IPS-20b (cell line): Measurements from ENCODE around the gene OR2G2.

ENCODE experiments used
- H3K27ac ChIP-seq: one replicate; pipeline ENCODE4 v1.5.1; 2013; ENCODE audit warnings: low read length
- H3K27me3 ChIP-seq: 2 replicates; pipeline ENCODE4 v1.6.1; 2013; ENCODE audit warnings: mild to moderate bottlenecking, low read length, inconsistent platforms; ENCODE audit not compliant: insufficient read depth
- H3K36me3 ChIP-seq: 2 replicates; pipeline ENCODE4 v1.6.1; 2013; ENCODE audit warnings: low read depth, mild to moderate bottlenecking, inconsistent platforms, low read length, moderate library complexity; ENCODE audit not compliant: insufficient read depth
- H3K4me1 ChIP-seq: 2 replicates; pipeline ENCODE4 v1.6.1; 2013; ENCODE audit warnings: mild to moderate bottlenecking, control low read depth, inconsistent platforms, low read length, moderate library complexity; ENCODE audit not compliant: insufficient read depth
- H3K4me3 ChIP-seq: 2 replicates; pipeline ENCODE4 v1.5.1; 2013; ENCODE audit warnings: mild to moderate bottlenecking, low read length, inconsistent platforms
- H3K9ac ChIP-seq: 2 replicates; pipeline ENCODE4 v1.6.1; 2013; ENCODE audit warnings: low read depth, mild to moderate bottlenecking, inconsistent platforms, low read length, moderate library complexity
- H3K9me3 ChIP-seq: 2 replicates; pipeline ENCODE4 v1.6.1; 2013; ENCODE audit warnings: mild to moderate bottlenecking, low read depth, low read length, inconsistent platforms; ENCODE audit not compliant: insufficient read depth

Gene OR2G2

GRCh38 chr1:247574236-247574635 lies 13.9 kb upstream of the OR2G2 start:
- no peak overlapping the region for H3K27ac ChIP-seq
- H3K9ac ChIP-seq: no peak overlapping the region
- H3K4me3 ChIP-seq: no peak overlapping the region
- no peaks in the 10 kb centered on the region for H3K4me1 ChIP-seq
- no peaks in the 10 kb centered on the region for H3K36me3 ChIP-seq
- no peaks in the 10 kb centered on the region for H3K27me3 ChIP-seq
- no peaks in the 10 kb centered on the region for H3K9me3 ChIP-seq

- Histone ChIP-seq H3K36me3 (no peaks in the 10 kb centered on the region), H3K4me3 (no peak overlapping the region), H3K9me3 (no peaks in the 10 kb centered on the region), H3K27ac (no peak overlapping the region), H3K27me3 (no peaks in the 10 kb centered on the region), H3K9ac (no peak overlapping the region), H3K4me1 (no peaks in the 10 kb centered on the region)
Observed at GRCh38 chr1:247574664-247575063, 13.5 kb upstream of the OR2G2 start.

- no peaks in the 10 kb centered on the region for H3K9me3 ChIP-seq
- H3K36me3 ChIP-seq: no peaks in the 10 kb centered on the region
- H3K9ac ChIP-seq: no peak overlapping the region
- H3K27me3 ChIP-seq: no peaks in the 10 kb centered on the region
- H3K4me1 ChIP-seq: no peaks in the 10 kb centered on the region
- no peak overlapping the region for H3K4me3 ChIP-seq
- H3K27ac ChIP-seq: no peak overlapping the region
Observed at GRCh38 chr1:247576514-247576913, 11.6 kb upstream of the OR2G2 start.

- Histone ChIP-seq H3K4me1 (no peaks in the 10 kb centered on the region), H3K27ac (no peak overlapping the region), H3K4me3 (no peak overlapping the region), H3K36me3 (no peaks in the 10 kb centered on the region), H3K27me3 (no peaks in the 10 kb centered on the region), H3K9me3 (no peaks in the 10 kb centered on the region), H3K9ac (no peak overlapping the region)
Observed at GRCh38 chr1:247578946-247579460, 9.2 kb upstream of the OR2G2 start.

- H3K27me3 ChIP-seq: no peaks in the 10 kb centered on the region
- no peak within 1 kb of the TSS for H3K27ac ChIP-seq
- no peaks in the 10 kb centered on the region for H3K9me3 ChIP-seq
- H3K4me1 ChIP-seq: no peaks in the 10 kb centered on the region
- no peak within 1 kb of the TSS for H3K4me3 ChIP-seq
- H3K9ac ChIP-seq: no peak within 1 kb of the TSS
- no peaks in the 10 kb centered on the region for H3K36me3 ChIP-seq
Observed at GRCh38 chr1:247605286-247605685, 17.1 kb downstream of the OR2G2 start, which contains the start of gene OR2G3. OR2G3 (plus strand) TSS chr1:247605586; CDS start chr1:247605586, 0 bp downstream.

- Histone ChIP-seq H3K27ac (no peak overlapping the region), H3K9ac (no peak overlapping the region), H3K4me3 (no peak overlapping the region), H3K4me1 (no peaks in the 10 kb centered on the region), H3K36me3 (no peaks in the 10 kb centered on the region), H3K27me3 (no peaks in the 10 kb centered on the region), H3K9me3 (no peaks in the 10 kb centered on the region)
Observed at GRCh38 chr1:247613405-247613804, 25.2 kb downstream of the OR2G2 start.

GRCh38 chr1:247614625-247615024 lies 26.5 kb downstream of the OR2G2 start:
- no peak overlapping the region for H3K27ac ChIP-seq
- no peak overlapping the region for H3K4me3 ChIP-seq
- H3K4me1 ChIP-seq: no peaks in the 10 kb centered on the region
- H3K36me3 ChIP-seq: no peaks in the 10 kb centered on the region
- H3K9me3 ChIP-seq: no peaks in the 10 kb centered on the region
- H3K9ac ChIP-seq: no peak overlapping the region
- H3K27me3 ChIP-seq: no peaks in the 10 kb centered on the region

- Histone ChIP-seq H3K9ac (no peak overlapping the region), H3K4me3 (no peak overlapping the region), H3K27ac (no peak overlapping the region), H3K27me3 (no peaks in the 10 kb centered on the region), H3K9me3 (no peaks in the 10 kb centered on the region), H3K36me3 (no peaks in the 10 kb centered on the region), H3K4me1 (no peaks in the 10 kb centered on the region)
Observed at GRCh38 chr1:247627951-247628350, 39.8 kb downstream of the OR2G2 start.

- Histone ChIP-seq H3K4me3 (no peak overlapping the region), H3K27me3 (peaks cover 7% of the 10 kb centered on the region; the same call in 1 of the 2 replicates), H3K36me3 (no peaks in the 10 kb centered on the region), H3K9ac (no peak overlapping the region), H3K27ac (no peak overlapping the region), H3K9me3 (no peaks in the 10 kb centered on the region), H3K4me1 (peaks cover 4% of the 10 kb centered on the region; the same call in 1 of the 2 replicates)
Observed at GRCh38 chr1:247638011-247638410, 49.9 kb downstream of the OR2G2 start.

- H3K9ac ChIP-seq: no peak overlapping the region
- H3K4me1 ChIP-seq: peaks cover 4% of the 10 kb centered on the region; the same call in 1 of the 2 replicates
- H3K9me3 ChIP-seq: no peaks in the 10 kb centered on the region
- no peak overlapping the region for H3K27ac ChIP-seq
- H3K27me3 ChIP-seq: peaks cover 7% of the 10 kb centered on the region; the same call in 1 of the 2 replicates
- no peak overlapping the region for H3K4me3 ChIP-seq
- H3K36me3 ChIP-seq: no peaks in the 10 kb centered on the region
Observed at GRCh38 chr1:247638781-247639180, 50.6 kb downstream of the OR2G2 start.
